NCI-H1417 (cell line): Measurements from ENCODE around the gene SNCAIP.

Experiments used
- DNase-seq, 3 experiments: peaks; one replicate each; lab custom pipeline; 2025; lab: John Stamatoyannopoulos, UW

The SNCAIP gene

GRCh38 chr5:122358372-122358979, 46.4 kb downstream of the SNCAIP start:
- no peak for DNase-seq

GRCh38 chr5:122362361-122362760, 50.3 kb downstream of the SNCAIP start:
- no peak for DNase-seq

- no peak for DNase-seq
These were observed 51.6 kb downstream of the SNCAIP start for GRCh38 chr5:122363623-122364022.

- no peak for DNase-seq
These were observed 54.5 kb downstream of the SNCAIP start for GRCh38 chr5:122366501-122366900.

- DNase-seq = no peak
These were observed 55.4 kb downstream of the SNCAIP start for GRCh38 chr5:122367456-122367855.

GRCh38 chr5:122368510-122369251, 56.6 kb downstream of the SNCAIP start:
- peak in 1 of 3 experiments; percentile 23 for DNase-seq

- no peak for DNase-seq
These were observed 57.3 kb downstream of the SNCAIP start for GRCh38 chr5:122369253-122369815.

GRCh38 chr5:122371511-122372151, 59.6 kb downstream of the SNCAIP start:
- peak in 1 of 3 experiments; percentile 5 for DNase-seq

- DNase-seq = no peak
These were observed 62.1 kb downstream of the SNCAIP start for GRCh38 chr5:122374110-122374509.

- no peak for DNase-seq
These were observed 63.8 kb downstream of the SNCAIP start for GRCh38 chr5:122375801-122376200.

- DNase-seq = no peak
These were observed 64.2 kb downstream of the SNCAIP start for GRCh38 chr5:122376250-122376649.

GRCh38 chr5:122377026-122377425, 65.0 kb downstream of the SNCAIP start:
- no peak for DNase-seq

GRCh38 chr5:122382938-122383337, 70.9 kb downstream of the SNCAIP start:
- peak in 1 of 3 experiments; percentile 41 for DNase-seq

- no peak for DNase-seq
These were observed 72.8 kb downstream of the SNCAIP start for GRCh38 chr5:122384739-122385235.

- DNase-seq = no peak
These were observed 73.2 kb downstream of the SNCAIP start for GRCh38 chr5:122385286-122385685.

GRCh38 chr5:122385808-122386207, 73.8 kb downstream of the SNCAIP start:
- DNase-seq = no peak

GRCh38 chr5:122390154-122390553, 78.1 kb downstream of the SNCAIP start:
- DNase-seq = peak in 2 of 3 experiments; percentile 6 to 43

- DNase-seq = peak; percentile 0 to 27 (median 5)
These were observed 78.7 kb downstream of the SNCAIP start for GRCh38 chr5:122390694-122391093.

- no peak for DNase-seq
These were observed 79.6 kb downstream of the SNCAIP start for GRCh38 chr5:122391621-122392020.

GRCh38 chr5:122392224-122392623, 80.2 kb downstream of the SNCAIP start:
- DNase-seq = no peak

- peak in 2 of 3 experiments; percentile 8 to 74 for DNase-seq
These were observed 80.8 kb downstream of the SNCAIP start for GRCh38 chr5:122392824-122393223.

GRCh38 chr5:122394284-122394930, 82.4 kb downstream of the SNCAIP start:
- DNase-seq = no peak
